NCI-H524 (cell line): Measurements from ENCODE around the gene PRM1.

ENCODE experiments used
- DNase-seq, 2 experiments: peaks; one replicate each; lab custom pipeline; 2025; lab: John Stamatoyannopoulos, UW

The PRM1 gene

DNA sequence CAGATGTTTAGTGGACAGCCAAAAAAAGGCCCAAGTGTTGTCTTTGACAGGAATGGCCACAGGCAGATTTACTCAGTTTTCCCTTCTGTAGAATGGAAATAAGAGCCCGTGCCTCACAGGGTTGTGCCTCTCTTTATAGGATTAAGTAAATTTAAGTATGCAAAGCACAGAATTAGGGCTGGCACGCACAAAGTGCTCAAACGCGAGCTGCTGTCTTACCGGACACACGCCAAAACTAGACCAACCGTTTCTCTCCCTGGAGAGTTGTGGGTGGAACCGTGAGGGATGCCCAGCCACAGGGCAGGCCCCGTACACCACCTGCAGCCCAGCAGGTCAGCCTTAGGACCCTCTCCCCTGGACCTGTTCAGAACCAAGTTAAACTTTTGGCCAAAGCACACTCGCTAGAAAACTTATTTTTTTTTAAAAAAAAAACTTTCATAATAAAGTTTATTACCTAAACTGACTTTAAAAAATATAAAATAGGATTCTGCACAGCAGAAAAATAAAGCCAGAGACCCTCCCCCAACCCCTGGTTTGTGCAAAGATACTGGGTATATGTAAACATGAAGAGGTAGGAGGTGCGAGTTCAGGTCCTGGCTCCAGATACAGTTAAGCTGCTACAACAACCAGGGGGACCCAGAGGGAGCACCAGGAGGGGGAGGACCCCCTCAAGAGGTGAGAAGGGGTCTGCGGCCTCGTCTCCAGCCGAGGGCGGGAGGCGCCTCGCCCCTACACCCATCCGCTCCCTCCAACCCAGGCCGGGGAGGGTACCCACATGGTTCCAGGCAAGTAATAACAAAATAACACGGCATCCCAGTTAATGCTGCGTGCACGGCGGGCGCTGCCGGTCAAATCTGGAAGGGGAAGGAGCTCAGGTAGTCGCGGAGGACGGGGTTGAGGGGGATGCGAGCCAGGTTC, 26.9 kb downstream of the PRM1 start:
- DNase-seq: peak in 1 of 2 experiments; percentile 39

DNA sequence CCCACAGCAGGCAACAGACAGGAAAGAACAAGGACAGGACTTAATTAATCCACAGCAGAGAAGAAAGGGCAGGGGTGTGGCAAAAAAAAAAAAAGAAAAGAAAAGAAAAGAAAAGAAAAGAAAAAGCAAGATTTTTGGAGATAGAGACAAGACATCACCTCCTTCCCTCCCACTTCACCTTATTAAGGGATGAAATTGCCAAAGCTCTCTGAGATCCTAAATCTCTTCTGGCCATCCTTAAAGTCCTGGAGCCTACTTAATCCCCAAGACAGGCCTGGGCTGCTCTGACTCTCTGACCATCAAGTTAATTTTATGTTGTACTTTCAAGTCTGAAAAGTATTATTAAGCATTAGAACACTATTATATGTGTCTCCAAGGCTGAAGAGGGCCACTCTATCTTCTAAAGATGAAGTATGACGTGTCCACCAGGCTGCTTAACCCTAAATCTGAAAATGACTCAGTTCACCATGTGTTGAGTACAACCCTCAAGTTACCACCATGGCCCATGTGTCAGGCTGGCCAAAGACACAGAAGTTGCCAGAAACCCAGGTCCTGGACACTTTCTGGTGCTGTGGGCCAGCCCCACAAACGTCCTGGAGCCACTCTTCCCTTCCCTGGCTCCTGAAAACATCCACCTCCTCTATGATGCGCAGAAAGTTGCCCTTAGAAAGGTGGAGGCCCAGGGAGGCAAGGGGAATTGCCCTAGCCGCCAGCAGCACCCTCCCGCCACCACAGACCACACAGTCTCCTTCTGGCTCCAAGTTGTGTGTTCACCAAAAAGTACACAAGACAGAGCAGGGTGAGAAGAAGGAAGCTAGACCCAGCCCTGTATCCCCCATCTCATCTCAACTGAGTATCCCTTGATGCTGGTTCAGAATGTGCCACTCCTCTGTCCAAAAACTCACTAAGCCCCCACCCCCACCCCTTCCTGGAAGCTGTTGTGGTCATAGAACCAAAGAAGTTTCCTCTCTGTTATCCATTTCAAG, 27.8 kb downstream of the PRM1 start:
- DNase-seq: no peak

GRCh38 chr16:11252482-11252931, 28.6 kb downstream of the PRM1 start:
- no peak for DNase-seq

DNA sequence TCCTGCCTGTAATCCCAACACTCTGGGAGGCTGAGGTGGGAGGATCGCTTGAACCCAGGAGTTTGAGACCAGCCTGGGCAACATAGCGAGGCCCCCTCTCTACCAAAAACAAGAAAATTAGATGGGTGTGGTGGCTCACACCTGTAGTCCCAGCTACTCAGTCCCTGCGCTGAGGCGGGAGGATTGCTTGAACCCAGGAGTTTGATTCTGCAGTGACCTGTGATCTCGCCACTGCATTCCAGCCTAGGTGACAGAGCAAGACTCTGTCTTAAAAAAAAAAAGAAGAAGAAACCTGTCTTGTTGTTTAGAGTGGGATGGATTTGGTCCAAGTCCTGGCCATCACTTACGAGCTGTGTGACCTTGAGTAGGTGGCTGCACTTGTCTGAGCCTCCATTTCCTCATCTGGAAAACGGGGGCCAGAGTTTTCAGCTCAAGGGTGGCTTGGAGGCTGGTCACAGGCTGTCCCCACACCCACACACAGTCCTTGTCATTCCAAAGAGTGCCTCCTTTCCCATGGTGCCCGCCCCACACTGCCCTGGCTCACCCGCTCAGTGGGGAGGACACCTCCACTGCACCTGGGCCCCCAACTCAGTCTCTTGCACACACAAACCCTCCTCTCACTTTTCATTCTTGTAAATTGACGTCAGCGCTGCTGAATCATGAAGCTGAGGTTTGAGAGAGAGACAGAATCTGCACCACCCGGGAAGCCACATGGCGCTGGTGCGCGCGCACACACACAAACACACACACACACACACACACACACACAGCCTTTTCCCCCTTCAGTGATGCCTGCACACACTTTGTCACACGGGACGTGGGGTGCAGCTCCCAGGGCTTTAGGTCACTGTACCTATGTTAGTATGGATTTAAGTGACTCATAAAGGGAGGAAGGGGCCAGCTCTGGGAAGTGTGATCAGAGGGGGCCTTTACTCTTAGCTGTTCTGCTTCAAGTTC, 29.3 kb downstream of the PRM1 start:
- DNase-seq: peak in 1 of 2 experiments; percentile 20

- no peak for DNase-seq
Observed at GRCh38 chr16:11250786-11251524, 30.2 kb downstream of the PRM1 start.

DNA sequence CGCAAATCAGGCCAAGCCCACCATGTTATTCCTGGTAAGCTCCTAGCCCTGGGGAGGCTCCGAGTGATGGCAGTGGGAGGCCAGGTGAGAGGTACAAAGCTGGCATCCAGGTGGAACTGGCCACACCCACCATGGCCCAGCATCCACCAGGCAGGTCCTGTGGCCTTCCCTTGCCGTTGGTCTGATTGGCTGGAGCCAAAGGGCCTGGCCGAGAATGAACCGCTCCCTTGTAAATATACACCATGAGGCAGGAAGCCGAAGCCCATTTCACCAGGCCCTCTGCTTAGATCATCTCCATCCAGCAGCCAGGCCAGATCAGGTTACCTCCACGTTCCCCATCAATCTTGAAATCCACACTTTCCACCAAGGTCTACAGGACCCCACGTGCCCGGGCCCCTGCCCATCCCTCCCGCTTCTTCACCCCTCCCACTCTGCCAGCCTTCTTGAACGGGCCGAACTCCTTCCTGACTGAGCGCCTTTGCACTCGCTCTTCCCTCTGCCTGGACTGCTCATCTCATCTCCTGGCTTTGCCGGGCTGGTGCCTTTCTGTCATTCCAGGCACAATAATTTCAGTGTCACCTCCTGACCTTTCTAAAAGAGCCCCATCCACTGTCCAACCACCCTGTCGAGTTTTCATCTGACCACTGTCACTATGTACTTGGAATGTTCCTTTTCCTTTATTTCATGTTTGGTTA, 30.9 kb downstream of the PRM1 start:
- DNase-seq: peak in 1 of 2 experiments; percentile 36

- DNase-seq: no peak
Observed at GRCh38 chr16:11249233-11250061, 31.7 kb downstream of the PRM1 start.

DNA sequence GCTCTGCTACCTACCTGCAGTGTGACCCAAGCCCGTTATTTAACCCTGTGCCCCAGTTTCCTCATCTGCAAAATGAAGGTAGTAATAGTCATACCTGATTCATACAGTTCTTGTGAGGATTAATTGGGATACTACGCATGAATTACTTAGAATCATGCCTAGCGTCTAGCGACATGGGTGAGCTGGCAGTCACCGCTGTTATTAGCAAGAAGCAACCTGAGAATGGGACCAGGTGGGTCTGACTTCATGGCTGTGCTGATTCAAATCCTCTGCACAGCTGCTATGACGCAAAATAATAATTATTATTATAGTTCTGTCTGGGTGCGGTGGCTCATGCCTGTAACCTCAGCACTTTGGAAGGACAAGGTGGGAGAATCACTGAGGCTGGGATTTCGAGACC, 33.0 kb downstream of the PRM1 start:
- peak; percentile 15 to 68 for DNase-seq

- no peak for DNase-seq
Observed at GRCh38 chr16:11245988-11246387, 35.1 kb downstream of the PRM1 start.

- no peak for DNase-seq
Observed at GRCh38 chr16:11245222-11245737, 35.9 kb downstream of the PRM1 start.

- DNase-seq: peak; percentile 80 to 84
Observed at GRCh38 chr16:11242658-11243057, 38.5 kb downstream of the PRM1 start.

DNA sequence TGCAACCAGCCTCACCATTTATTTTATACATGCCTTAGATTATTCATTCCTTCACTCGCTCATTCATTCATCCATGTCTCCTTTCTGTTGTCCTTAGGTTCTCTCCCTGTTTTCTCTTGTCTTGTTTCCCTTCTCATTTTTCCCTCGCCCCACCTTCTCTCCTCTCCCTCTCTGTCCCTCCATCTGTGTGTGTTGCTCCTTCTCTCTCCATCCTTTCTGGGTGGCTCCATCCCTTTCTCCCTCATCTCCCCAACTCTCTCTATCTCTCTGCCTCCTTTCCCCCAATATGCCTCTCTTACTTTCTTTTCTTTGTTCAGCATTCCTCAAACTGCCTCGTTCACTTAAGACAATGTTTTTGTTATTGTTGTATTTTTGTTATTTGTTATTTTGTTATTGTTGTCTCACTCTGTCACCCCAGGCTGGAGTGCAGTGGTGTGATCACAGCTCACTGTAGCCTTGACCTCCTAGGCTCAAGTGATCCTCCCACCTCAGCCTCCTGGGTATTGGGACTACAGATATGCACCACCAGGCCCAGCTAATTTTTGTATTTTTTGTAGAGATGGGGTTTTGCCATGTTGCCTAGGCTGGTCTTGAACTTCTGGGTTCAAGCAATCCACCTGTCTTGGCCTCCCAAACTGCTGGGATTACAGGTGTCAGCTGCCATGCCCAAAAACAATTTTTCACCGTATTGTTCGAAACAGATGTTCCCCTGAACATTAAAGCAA, 39.5 kb downstream of the PRM1 start:
- DNase-seq: no peak

DNA sequence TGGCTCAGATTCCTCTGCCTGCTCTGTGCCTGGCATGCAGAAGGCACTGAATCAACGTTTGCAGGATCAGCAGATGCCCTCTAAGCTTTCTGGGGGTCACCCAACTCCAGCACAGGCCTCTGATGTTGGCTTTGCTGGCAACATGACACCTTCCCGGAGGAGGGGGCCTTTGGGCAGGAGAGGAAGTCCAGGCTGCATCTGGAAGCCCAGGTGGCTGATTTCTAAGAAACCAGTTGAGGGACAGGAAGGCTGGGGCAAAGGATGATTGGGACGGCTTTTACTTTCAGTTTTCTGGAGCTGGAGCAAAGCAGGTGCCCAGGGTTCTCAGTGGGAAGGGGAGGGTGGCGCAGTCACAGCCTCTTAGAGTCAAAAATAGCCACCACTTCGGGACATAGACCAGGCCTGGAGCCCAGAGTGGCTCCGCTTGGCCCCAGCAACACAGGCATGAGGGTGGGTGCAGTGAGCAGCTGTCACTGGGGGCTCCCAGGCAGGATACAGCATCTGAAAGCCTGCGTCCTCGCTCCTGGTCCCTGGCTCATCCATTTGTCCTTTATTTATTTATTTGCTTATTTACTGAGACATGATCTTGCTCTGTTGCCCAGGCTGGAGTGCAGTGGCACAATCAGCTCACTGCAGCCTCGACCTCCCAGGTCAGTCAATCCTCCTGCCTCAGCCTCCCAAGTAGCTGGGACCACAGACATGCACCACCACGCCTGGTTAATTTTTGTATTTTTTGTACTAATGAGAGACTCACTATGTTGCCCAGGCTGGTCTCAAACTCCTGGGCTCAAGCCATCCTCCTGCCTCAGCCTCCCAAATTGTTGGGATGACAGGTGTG, 40.3 kb downstream of the PRM1 start:
- peak; percentile 69 to 92 for DNase-seq

DNA sequence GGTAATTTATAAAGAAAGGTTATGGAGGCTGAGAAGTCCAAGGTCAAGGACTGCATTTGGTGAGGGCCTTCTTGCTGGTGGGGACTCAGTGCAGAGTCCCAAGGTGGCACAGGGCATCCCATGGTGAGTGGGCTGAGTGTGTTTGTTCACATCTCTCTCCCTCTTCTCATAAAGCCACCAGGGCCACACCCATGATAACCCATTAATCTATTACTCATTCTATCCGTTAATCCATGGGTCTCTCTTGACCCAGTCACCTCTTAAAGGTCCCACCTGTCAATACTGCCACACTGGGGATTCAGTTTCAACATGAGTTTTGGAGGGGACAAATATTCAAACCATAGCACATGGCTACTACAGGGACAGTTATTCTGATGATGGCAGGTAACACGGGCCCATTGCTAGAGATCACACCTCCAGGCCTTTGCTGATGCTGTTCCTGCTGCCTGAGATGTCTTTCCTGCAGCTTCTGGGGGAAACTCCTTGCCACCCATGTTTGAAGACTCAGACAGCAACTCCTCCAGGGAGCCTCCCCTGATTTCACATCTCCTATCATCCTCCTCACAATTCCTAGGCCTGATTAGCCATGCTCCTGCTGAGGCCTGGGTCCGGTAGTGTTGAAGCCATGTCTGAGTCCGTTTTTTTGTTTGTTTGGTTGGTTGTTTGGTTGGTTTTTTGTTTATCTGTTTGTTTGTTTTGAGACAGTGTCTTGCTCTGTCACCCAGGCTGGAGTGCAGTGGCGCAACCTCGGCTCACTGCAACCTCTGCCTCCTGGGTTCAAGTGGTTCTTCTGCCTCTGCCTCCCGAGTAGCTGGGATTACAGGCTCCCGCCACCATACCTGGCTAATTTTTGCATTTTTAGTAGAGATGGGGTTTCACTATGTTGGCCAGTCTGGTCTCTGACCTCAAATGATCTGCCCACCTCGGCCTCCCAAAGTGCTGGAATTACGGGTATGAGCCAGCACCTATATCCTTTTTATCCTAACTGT, 41.2 kb downstream of the PRM1 start:
- no peak for DNase-seq

GRCh38 chr16:11238272-11239202, 42.6 kb downstream of the PRM1 start:
- DNase-seq: no peak
